HTERT RPE-1 (cell line): ENCODE measurements around the gene MDH2.
"Not testable (repeated sequence)": the region's sequence is repeated elsewhere in the genome, so short reads cannot be mapped to it uniquely, and the experiment has no call there.

ENCODE experiments used
- in situ Hi-C: fragments of 300-500 bp; cut with MboI; formaldehyde crosslinking; loops from 4 replicates; pipeline ENCODE4 v1.14.3; 2020; ENCODE audit warnings: low sequenced_read_pairs

The MDH2 gene

DNA sequence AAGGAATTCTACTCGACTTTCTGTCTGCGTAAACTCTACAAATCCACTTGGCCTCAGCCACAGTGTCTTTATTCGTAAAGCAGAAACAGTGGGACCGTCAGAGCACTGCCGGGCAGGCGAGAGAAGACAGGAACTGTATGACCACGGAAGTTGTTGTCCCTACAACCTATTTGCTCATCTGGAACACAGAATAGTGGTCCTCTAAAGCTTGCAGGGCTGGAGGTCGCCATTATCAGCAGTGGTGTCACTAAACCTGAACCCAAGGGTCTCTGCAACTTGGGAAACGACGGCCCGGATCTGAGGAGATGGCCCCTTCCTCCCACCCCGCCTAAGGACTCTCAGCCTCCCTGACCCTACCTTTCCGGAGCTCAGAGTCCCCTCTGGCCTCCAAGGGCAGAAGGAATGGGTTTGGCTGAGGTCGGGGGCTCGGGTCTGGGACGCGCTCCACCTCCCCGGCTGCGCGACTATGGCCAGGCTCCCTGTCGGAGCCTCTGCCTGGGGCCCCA is 548 bp upstream of the MDH2 start:
- in situ Hi-C loops: no loop called here

- in situ Hi-C loops: no loop called here
Observed at GRCh38 chr7:76048668-76048988, 722 bp downstream of the MDH2 start.

GRCh38 chr7:76049295-76049694 is 1.4 kb downstream of the MDH2 start:
- in situ Hi-C loops: no loop called here

GRCh38 chr7:76050545-76050944 is 2.6 kb downstream of the MDH2 start:
- in situ Hi-C loops: no loop called here

DNA sequence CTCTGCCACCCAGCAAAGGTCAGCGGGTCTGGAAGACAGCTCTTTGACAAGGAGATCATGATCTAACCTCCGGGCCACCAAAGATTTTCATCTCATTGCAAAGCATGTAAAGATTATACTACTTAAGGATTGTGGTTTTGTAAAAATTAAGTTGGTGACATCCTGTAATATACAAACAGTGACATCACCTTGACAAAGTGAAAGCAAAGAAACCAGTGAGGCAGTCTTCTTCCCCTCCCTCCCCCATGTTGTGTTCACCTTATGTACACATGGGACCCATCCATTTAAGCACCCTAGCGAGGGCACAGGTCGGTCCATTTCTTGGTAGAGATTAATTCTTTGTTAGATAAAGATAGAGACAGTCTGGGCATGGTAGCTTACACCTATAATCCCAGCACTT is 3.9 kb downstream of the MDH2 start:
- in situ Hi-C loops: no loop called here

DNA sequence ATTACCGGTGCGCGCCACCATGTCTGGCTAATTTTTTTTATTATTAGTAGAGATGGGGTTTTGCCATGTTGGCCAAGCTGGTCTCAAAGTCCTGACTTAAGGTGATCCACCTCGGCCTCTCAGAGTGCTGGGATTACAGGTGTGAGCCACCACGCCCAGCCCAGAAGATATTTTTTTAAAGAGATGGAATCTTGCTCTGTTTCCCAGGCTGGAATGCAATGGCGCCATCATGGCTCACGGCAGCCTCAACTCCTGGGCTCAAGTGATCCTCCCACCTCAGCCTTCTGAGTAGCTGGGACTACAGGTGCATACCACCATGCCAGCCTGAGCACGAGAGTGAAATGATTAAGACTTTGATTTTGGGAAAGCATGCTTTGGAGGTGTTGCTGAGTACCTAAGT is 4.8 kb downstream of the MDH2 start:
- in situ Hi-C loops: not testable (repeated sequence)

GRCh38 chr7:76053461-76053860 is 5.6 kb downstream of the MDH2 start:
- in situ Hi-C loops: no loop called here

DNA sequence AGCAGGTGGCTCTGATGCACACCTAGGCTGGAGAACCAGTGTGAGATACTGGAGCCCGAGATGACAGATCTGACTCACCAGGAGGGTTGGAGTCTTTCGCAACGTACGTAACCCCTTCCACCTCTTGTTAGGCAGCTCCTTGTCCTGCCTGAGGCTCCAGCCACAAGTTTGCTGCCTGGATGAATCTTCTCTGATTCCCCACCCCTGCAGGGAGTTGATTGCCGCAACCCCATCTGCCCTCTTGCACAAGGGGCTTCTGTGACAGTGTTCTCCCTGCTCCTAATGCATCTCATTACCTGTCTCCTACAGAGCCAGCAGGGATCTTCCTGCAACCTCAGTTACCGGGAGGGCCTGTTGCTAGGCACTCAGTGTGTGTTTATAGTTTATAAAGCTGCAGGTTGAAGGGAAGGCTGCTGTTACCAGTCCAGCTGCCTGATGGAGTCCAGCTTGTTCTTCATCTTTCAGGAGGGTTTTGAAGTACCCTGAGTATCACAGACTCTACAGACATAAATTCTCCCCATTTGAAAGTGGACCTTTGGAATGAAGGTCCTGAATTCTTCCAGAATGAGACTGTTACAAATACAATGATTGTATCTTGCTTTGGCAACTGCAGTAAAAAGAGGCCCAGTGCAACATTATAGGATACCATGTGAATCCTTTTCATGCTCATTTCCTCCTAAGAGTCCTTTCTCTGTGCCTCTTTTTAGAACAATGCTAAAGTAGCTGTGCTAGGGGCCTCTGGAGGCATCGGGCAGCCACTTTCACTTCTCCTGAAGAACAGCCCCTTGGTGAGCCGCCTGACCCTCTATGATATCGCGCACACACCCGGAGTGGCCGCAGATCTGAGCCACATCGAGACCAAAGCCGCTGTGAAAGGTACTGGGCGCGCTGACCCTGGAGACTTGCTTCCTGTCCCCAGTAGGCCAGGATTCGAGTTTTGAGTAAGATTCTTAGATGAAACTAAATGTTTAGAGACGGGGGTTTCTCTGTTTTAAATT is 6.5 kb downstream of the MDH2 start:
- in situ Hi-C loops: no loop called here

DNA sequence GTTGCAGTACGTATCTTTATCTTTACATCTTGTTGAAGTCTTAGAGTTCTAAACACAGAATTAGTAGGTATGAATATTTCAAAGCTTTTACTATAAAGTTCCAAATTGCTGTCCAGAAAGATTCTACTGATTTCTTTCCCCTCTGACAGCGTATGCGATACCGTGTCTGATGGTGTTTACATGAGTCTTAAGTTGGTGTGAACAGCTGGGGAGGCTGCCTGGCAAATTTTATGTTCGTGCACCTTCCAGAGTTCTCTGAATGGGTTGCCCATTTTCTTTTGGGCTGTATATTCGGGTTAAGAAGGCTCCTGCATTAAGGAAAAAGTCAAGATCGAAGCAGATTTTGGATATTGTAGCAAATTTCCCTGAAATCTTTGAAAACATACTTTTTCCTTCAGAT is 8.3 kb downstream of the MDH2 start:
- in situ Hi-C loops: no loop called here

DNA sequence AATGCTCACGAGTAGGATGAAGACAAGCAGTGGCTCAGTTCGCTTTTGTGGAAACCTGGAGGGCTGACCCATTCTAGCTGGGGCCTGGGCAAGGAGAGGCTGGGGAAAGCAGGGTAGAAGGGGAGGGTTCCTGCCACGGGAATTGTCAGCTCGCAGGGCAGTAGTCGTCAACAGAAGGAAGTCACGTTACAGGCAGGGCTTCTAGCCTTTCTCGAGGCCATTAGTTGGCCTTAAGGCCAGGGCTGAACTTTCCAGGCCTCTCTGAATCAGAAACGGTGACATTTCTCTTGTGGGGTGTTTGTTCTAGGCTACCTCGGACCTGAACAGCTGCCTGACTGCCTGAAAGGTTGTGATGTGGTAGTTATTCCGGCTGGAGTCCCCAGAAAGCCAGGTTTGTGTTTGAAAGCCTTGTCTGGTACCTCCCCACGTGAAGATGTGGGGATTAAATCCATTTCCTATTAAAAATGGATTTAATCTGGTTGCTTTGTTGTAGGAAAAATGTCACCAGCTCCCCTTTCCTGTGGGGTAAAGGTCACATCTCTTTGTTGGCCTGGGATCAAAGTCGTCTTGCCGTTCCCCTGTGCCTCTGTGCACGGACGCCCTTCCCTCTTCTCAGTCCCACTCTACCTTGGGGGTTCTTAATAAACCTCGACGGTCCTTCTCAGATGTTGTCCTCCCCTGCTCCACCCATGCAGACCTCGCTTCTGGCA is 9.4 kb downstream of the MDH2 start:
- in situ Hi-C loops: no loop called here

DNA sequence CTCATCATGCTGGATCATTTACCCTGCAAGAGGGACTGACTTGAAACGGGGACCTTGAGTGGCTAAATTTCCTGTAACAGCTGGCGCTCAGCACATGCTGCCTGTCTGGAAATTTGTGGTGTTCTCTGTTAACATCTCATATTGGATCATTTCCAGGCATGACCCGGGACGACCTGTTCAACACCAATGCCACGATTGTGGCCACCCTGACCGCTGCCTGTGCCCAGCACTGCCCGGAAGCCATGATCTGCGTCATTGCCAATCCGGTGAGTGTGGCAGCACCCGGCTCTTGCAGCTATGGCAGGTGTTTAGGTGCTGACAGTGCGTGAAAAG is 9.9 kb downstream of the MDH2 start:
- in situ Hi-C loops: no loop called here

- in situ Hi-C loops: not testable (repeated sequence)
Observed at GRCh38 chr7:76058745-76059144, 10.8 kb downstream of the MDH2 start.

DNA sequence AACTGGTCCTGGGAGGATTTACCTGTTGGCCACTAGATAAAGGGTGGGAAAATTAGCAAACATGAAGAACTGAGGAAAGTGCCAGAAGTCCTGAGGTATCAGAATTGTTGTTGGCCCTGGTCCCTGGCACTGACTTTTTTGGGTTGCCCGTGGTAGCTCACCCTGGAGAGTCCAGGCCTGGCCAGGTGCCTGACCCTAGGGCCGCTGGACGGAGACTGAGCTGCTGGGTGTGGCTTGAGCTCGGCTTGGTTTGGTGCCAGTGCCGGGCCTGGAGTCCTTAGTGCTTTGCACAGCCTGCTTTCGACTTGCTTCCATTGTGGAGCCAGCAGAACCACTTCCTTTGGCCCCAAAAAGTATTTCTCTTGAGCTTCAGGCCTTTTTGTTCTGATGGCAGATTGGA is 12.9 kb downstream of the MDH2 start:
- in situ Hi-C loops: no loop called here

DNA sequence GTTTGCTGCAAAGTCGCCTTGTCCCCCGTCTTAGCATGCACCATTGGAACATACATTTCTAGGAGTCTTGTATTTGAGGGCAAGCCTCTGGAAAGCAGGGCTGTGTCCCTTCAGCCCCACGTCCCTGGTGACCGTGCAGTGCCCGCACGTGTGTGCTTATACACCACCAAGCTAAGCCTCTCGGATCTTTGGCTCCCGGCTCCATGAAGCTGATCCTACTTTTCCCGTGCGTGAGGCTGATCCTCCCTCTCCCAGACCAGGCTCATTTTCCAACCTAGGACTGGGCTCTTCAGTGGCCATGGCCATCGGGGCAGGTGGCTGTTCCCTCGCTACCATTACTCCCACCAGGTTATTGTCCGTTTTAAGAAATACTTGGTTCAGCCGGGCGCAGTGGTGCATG is 14.3 kb downstream of the MDH2 start:
- in situ Hi-C loops: no loop called here

- in situ Hi-C loops: no loop called here
Observed at GRCh38 chr7:76063114-76063513, 15.2 kb downstream of the MDH2 start.

DNA sequence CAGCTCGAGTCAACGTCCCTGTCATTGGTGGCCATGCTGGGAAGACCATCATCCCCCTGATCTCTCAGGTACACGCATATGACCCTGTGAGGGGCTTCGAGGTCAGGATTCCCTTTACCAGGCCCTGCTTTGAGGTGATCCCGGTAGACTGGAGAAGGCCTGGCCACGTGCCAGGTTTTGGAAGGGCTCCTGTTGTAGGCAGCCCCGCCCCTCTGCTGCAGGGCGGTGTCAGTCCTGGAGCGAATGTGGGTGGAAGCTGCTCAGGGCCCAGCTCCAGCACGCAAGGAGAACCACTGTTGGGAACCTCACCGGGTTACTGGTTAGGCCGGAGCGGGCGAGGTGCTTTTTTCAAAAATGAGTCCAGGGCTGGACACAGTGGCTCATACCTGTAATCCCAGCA is 15.6 kb downstream of the MDH2 start:
- in situ Hi-C loops: no loop called here

- in situ Hi-C loops: no loop called here
Observed at GRCh38 chr7:76064208-76064970, 16.5 kb downstream of the MDH2 start.

DNA sequence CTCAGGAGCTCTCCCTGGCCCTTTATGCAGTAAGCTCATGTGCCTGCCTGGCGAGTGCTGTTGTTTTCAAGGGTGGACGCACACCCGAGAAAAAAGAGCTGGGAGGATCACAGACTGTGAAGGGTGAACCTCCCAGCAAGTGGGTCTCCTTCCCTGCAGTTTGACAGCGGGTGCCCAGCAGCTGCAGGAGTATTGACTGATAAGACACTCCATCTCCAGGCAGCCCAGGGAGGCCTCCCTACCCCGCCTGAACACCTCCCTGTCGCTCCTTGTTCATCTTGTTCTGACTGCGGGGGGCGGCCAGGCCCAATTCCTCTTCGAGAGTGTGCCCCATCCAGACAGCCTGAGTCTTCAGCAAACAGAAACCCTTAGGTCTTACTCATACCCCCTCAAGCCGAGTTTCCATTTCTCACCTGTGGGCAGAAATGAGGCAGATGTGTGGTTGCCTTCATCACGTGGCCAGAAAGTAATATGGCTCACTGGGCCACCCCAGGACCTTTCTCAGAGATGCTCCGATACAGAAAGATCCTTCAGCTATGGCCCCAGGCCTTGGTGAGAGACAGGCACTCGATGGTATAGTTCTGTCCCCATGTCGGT is 17.2 kb downstream of the MDH2 start:
- in situ Hi-C loops: no loop called here

DNA sequence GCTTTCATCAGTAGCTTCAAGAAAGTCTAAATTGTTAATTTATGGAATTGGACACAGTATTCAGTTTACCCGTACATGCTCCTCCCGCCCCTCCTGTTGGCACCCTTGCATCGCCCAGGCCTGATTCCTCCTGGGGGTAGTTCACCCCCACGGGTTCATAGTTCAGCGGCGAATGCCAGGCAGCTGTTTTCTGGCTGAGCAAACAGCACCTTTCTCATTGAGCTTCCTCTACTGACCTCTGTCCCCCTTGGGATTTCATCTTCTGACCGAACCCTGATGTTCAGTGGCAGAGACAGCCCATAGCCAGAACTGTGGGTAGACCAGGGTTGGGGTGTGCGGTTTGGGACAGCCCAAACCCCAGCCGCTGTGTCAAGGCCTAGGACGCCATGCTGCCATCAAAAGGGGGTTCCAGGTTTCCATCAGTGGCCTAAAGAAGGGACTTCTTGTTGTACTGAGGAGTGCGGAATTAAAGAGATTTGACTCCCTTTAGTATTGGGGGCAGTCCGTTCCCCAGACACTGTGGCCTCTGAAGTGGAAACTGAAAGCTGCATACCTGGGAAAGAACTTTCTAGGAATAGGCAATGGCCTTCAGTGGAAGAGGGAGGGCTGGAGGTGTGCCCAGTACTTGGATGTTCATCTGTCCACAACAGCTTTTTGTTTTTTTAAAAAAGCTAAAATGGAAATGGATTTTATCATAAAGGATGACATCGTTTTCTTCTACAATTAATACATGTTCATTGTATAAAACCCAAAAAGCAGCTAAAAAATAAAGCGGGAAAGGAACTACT is 19.0 kb downstream of the MDH2 start:
- in situ Hi-C loops: no loop called here

DNA sequence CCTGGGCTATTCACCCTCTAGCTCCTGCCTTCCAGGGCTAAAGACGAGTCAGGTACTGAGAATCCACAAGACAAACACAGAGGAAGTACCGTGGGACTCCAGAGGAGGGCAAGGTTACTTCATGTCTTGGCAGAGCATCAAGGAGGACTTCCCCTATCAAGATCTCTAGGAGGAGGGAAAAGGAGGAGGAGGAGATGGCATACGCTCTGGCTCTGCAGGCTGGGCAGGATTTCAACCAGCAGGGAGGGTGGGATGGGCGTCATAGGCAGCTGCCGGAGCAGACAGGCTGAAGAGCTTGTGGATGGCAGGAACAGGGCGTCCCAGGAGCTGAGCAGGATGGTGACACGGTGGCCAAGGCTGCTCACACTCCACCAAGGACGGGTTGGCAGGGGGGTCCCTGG is 21.3 kb downstream of the MDH2 start:
- in situ Hi-C loops: no loop called here
